ENCODE data around the gene USB1. TPM values are rescaled to one million over a fixed set of nuclear protein-coding genes. Genes with fewer than 3 reads are reported as not detected.

USB1 gene
- total RNA-seq, 4 donors from 2014 or later = 31.4 to 79.0 (median 60.0) TPM

DNA sequence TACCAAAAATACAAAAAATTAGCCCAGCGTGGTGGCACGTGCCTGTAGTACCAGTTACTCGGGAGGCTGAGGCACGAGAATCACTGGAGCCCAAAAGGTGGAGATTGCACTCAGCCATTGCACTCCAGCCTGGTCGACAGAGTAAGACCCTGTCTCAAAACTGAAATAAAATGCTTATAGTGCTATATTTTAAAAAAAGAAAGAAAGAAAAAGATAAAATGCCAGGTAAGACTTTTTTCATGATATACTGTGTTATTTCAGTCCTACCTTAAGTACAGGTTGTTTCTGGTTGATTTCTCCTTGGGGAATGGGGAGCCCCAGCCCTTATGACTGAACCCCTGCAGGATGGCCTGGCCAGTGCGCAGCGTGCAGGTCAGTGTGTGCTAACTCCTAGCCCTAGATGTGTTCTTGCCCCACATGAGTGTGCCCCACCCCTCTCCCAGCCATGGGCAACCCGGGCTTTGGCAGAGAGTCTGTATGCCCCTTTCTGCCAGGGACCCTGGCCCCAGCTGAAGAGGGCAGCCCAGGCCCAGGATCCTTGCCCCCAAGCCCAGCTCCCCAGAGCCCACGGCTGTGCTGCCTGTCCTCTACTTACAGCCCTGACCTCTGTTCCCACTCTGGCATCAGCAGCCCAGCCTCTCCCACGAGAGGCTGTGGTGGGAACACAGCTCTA, 31.6 kb upstream of the USB1 start:
- TF ChIP-seq, protein P1, sequence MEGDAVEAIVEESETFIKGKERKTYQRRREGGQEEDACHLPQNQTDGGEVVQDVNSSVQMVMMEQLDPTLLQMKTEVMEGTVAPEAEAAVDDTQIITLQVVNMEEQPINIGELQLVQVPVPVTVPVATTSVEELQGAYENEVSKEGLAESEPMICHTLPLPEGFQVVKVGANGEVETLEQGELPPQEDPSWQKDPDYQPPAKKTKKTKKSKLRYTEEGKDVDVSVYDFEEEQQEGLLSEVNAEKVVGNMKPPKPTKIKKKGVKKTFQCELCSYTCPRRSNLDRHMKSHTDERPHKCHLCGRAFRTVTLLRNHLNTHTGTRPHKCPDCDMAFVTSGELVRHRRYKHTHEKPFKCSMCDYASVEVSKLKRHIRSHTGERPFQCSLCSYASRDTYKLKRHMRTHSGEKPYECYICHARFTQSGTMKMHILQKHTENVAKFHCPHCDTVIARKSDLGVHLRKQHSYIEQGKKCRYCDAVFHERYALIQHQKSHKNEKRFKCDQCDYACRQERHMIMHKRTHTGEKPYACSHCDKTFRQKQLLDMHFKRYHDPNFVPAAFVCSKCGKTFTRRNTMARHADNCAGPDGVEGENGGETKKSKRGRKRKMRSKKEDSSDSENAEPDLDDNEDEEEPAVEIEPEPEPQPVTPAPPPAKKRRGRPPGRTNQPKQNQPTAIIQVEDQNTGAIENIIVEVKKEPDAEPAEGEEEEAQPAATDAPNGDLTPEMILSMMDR (IDR thresholded peaks at IDR 0.05) = no peak
- TF ChIP-seq POLR2A (IDR thresholded peaks at IDR 0.05) = no peak
- no peak for DNase-seq
- no peaks in the 10 kb centered on the region for H3K4me1 ChIP-seq
- no peak overlapping the region for H3K4me3 ChIP-seq (replicated peaks in 1 of 3)
- intact Hi-C loops (cut with DNase I) = no loop called here
- WGBS, 2 donors = 82 to 88% methylated on average over 10 of the region's 10 CpGs
- H3K27me3 ChIP-seq = no peaks in the 10 kb centered on the region
- no peaks in the 10 kb centered on the region for H3K9me3 ChIP-seq
- no peaks in the 10 kb centered on the region for H3K36me3 ChIP-seq
- H3K27ac ChIP-seq = no peak overlapping the region

GRCh38 chr16:57970319-57970718, 30.9 kb upstream of the USB1 start:
- WGBS, 2 donors = 78 to 83% methylated on average over 13 of the region's 13 CpGs
- Histone ChIP-seq H3K27me3 (no peaks in the 10 kb centered on the region), H3K4me1 (no peaks in the 10 kb centered on the region), H3K9me3 (no peaks in the 10 kb centered on the region), H3K27ac (no peak overlapping the region), H3K4me3 (replicated peaks in 1 of 3) (no peak overlapping the region), H3K36me3 (no peaks in the 10 kb centered on the region)
- DNase-seq = no peak
- intact Hi-C loops (cut with DNase I) = no loop called here
- no peak for TF ChIP-seq POLR2A (IDR thresholded peaks at IDR 0.05)
- TF ChIP-seq, protein P1 (IDR thresholded peaks at IDR 0.05) = no peak

DNA sequence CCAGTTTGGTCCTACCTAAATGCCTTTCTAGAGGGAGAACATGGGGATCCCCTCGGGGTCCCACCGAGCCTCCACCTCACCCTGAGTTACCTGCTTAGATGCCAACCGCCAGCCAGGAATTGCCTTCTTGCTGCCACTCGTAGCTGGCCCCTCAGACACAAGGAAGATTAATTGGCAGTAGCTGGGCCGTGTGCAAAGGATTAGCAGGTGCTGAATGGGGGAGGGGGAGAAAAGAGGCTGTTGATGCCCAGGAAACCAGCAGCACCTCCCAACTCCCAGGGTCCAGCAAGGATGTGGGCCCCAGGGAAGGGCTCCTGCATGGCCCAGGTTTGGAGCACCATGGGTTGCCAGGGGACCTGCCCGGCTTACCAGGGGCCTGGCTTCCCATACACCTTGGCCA, 30.2 kb upstream of the USB1 start, which contains the start of gene CNGB1:
CNGB1 (minus strand) TSS at position 159 of the 400 bp plus-strand sequence. CDS start 3,842 bp downstream, outside the sequence.
- Histone ChIP-seq H3K27me3 (no peaks in the 10 kb centered on the region), H3K4me1 (no peaks in the 10 kb centered on the region), H3K9me3 (no peaks in the 10 kb centered on the region), H3K36me3 (no peaks in the 10 kb centered on the region), H3K4me3 (replicated peaks in 1 of 3) (no peak within 1 kb of the TSS), H3K27ac (no peak within 1 kb of the TSS)
- 80 to 87% methylated on average over 3 to 5 of the region's 6 CpGs for WGBS, 2 donors
- intact Hi-C loops (cut with DNase I) = no loop called here
- no peak for DNase-seq
- TF ChIP-seq, protein P1 (IDR thresholded peaks at IDR 0.05) = no peak
- TF ChIP-seq POLR2A (IDR thresholded peaks at IDR 0.05) = no peak

- Histone ChIP-seq H3K27ac (no peak overlapping the region), H3K36me3 (no peaks in the 10 kb centered on the region), H3K4me1 (no peaks in the 10 kb centered on the region), H3K4me3 (replicated peaks in 1 of 3) (no peak overlapping the region), H3K9me3 (no peaks in the 10 kb centered on the region), H3K27me3 (no peaks in the 10 kb centered on the region)
- intact Hi-C loops (cut with DNase I) = no loop called here
- DNase-seq = no peak
- 85 to 86% methylated on average over 1 of the region's 1 CpG for WGBS, 2 donors
- TF ChIP-seq, protein P1 (IDR thresholded peaks at IDR 0.05) = no peak
- TF ChIP-seq POLR2A (IDR thresholded peaks at IDR 0.05) = no peak
Observed at GRCh38 chr16:57971848-57972247, 29.4 kb upstream of the USB1 start.

GRCh38 chr16:57972306-57972705, 28.9 kb upstream of the USB1 start:
- intact Hi-C loops (cut with DNase I) = no loop called here
- DNase-seq = no peak
- no peak overlapping the region for H3K4me3 ChIP-seq (replicated peaks in 1 of 3)
- no peaks in the 10 kb centered on the region for H3K36me3 ChIP-seq
- H3K4me1 ChIP-seq = no peaks in the 10 kb centered on the region
- no peaks in the 10 kb centered on the region for H3K9me3 ChIP-seq
- no peak overlapping the region for H3K27ac ChIP-seq
- WGBS, 2 donors = 82% methylated on average over 4 of the region's 4 CpGs
- no peak for TF ChIP-seq POLR2A (IDR thresholded peaks at IDR 0.05)
- TF ChIP-seq, protein P1 (IDR thresholded peaks at IDR 0.05) = no peak
- H3K27me3 ChIP-seq = no peaks in the 10 kb centered on the region

Data from thyroid gland (tissue), 4 donors.